Transverse colon (tissue), 4 donors: Measurements from ENCODE around the gene PIMREG.

Experiments
- CTCF ChIP-seq, 5 experiments: fragments of 200-600 bp in 3 of 5; fragments of 450-650 bp in 2 of 5; sonication (generic) in 3 of 5; IDR thresholded peaks; 1 replicate in 2 of 5; 2 replicates in 3 of 5; pipeline ENCODE4 v1.5.1; 2016 to 2017; ENCODE audit warnings: antibody characterized with exemption in 5 of 5, inconsistent platforms in 3 of 5, mild to moderate bottlenecking in 2 of 5, moderate library complexity in 1 of 5
- POLR2A ChIP-seq: fragments of 450-650 bp; IDR thresholded peaks from one replicate; pipeline ENCODE4 v1.6.1; 2016; ENCODE audit warnings: antibody characterized with exemption, mild to moderate bottlenecking, moderate library complexity
- POLR2AphosphoS5 ChIP-seq, 3 donors: sonication (generic); formaldehyde crosslinking; IDR thresholded peaks; one replicate each; pipeline ENCODE4 v1.6.1; 2016; ENCODE audit warnings: antibody characterized with exemption in 3 of 3

- TF ChIP-seq CTCF (IDR thresholded peaks at IDR 0.05) (no peak), POLR2AphosphoS5 (IDR thresholded peaks at IDR 0.05) (no peak), POLR2A (no peak)
Observed at GRCh38 chr17:6478486-6478885, 34.2 kb downstream of the PIMREG start.
